K562 (cell line): ENCODE data around the gene PSAP. TPM values are rescaled to one million over a fixed set of nuclear protein-coding genes. Genes with fewer than 3 reads are reported as not detected.

Experiments used
- CCNT2 ChIP-seq: IDR thresholded peaks from 2 replicates; pipeline ENCODE4 v1.6.1; 2011; ENCODE audit warnings: borderline replicate concordance, low read depth, mild to moderate bottlenecking, moderate library complexity, mixed read lengths, low read length; ENCODE audit not compliant: insufficient read length; ENCODE audit errors: extremely low read depth
- COPS2 ChIP-seq: fragments of 450-650 bp; conservative IDR thresholded peaks from 2 replicates; pipeline ENCODE4 v1.6.1; 2016; ENCODE audit warnings: mild to moderate bottlenecking, moderate library complexity
- CTBP1 ChIP-seq: fragments of 450-650 bp; IDR thresholded peaks from 2 replicates; pipeline ENCODE4 v1.6.1; 2016; ENCODE audit warnings: borderline replicate concordance
- FOXP1 ChIP-seq: sonication (generic); formaldehyde crosslinking; IDR thresholded peaks from 2 replicates; pipeline ENCODE4 v1.8.0; 2022; ENCODE audit warnings: mild to moderate bottlenecking, missing genetic modification reagents
- GTF2A2 ChIP-seq: IDR thresholded peaks from 2 replicates; pipeline ENCODE4 v1.6.1; 2016; ENCODE audit warnings: mild to moderate bottlenecking, missing genetic modification characterization, missing compliant biosample characterization
- HEY1 ChIP-seq: fragments of 250-450 bp; sonication (Bioruptor Pico); IDR thresholded peaks from 2 replicates; pipeline ENCODE4 v1.5.0; 2020; ENCODE audit warnings: mild to moderate bottlenecking, moderate library complexity, borderline replicate concordance
- HNRNPH1 ChIP-seq: fragments of 200-400 bp; formaldehyde crosslinking; optimal IDR thresholded peaks from 2 replicates; pipeline ENCODE3; 2017; ENCODE audit warnings: low read depth, mild to moderate bottlenecking, low read length, moderate library complexity
- KLF6 ChIP-seq: fragments of 250-450 bp; sonication (Bioruptor Pico); IDR thresholded peaks from 2 replicates; pipeline ENCODE4 v1.4.0; 2020; ENCODE audit warnings: mild to moderate bottlenecking, moderate library complexity, borderline replicate concordance
- MCM2 ChIP-seq: fragments of 450-650 bp; IDR thresholded peaks from 2 replicates; pipeline ENCODE4 v1.6.1; 2017; ENCODE audit warnings: low read depth, mild to moderate bottlenecking
- MTA2 ChIP-seq: fragments of 450-650 bp; IDR thresholded peaks from 2 replicates; pipeline ENCODE4 v1.6.1; 2016; ENCODE audit warnings: low read depth
- MXI1 ChIP-seq: IDR thresholded peaks from 2 replicates; pipeline ENCODE4 v1.6.1; 2011; ENCODE audit warnings: low read depth, mild to moderate bottlenecking, improper control_type of control experiment, low read length
- NCOA2 ChIP-seq, 2 experiments: fragments of 450-650 bp; IDR thresholded peaks; 2 replicates each; pipeline ENCODE4 v1.6.1; 2018; ENCODE audit warnings: mild to moderate bottlenecking in 2 of 2, moderate library complexity in 1 of 2; ENCODE audit not compliant: partially characterized antibody in 2 of 2
- NFATC3 ChIP-seq: fragments of 450-650 bp; IDR thresholded peaks from 2 replicates; pipeline ENCODE4 v1.6.1; 2017; ENCODE audit warnings: mild to moderate bottlenecking
- PCBP1 ChIP-seq: fragments of 200-400 bp; formaldehyde crosslinking; IDR thresholded peaks from 2 replicates; pipeline ENCODE4 v1.6.1; 2018; ENCODE audit warnings: mild to moderate bottlenecking, low read depth, low read length; ENCODE audit not compliant: poor library complexity, severe bottlenecking
- PHTF2 ChIP-seq: fragments of 250-450 bp; sonication (Bioruptor Pico); IDR thresholded peaks from 2 replicates; pipeline ENCODE4 v1.5.0; 2021; ENCODE audit warnings: mild to moderate bottlenecking
- SETDB1 ChIP-seq: IDR thresholded peaks from one replicate; pipeline ENCODE4 v1.6.1; 2012; ENCODE audit warnings: low read length, control low read depth, inconsistent platforms
- SPI1 ChIP-seq: IDR thresholded peaks from 2 replicates; pipeline ENCODE4 v1.6.1; 2011; ENCODE audit warnings: low read depth, low read length, control low read depth, borderline replicate concordance
- THRAP3 ChIP-seq: fragments of 450-650 bp; IDR thresholded peaks from 2 replicates; pipeline ENCODE4 v1.6.1; 2016; ENCODE audit warnings: mild to moderate bottlenecking, inconsistent platforms, borderline replicate concordance
- ZC3H4 ChIP-seq: sonication (generic); formaldehyde crosslinking; IDR thresholded peaks from 2 replicates; pipeline ENCODE4 v1.9.0; 2021; ENCODE audit warnings: missing genetic modification reagents, borderline replicate concordance
- ZNF263 ChIP-seq: sonication (generic); formaldehyde crosslinking; IDR thresholded peaks from 2 replicates; pipeline ENCODE4 v1.8.0; 2022; ENCODE audit warnings: mild to moderate bottlenecking, missing genetic modification reagents, borderline replicate concordance
- ZNF444 ChIP-seq: fragments of 250-450 bp; sonication (Bioruptor Pico); IDR thresholded peaks from 2 replicates; pipeline ENCODE4 v1.4.0; 2020; ENCODE audit warnings: mild to moderate bottlenecking, moderate library complexity
- ZNF717 ChIP-seq: fragments of 250-450 bp; sonication (Bioruptor Pico); IDR thresholded peaks from 2 replicates; pipeline ENCODE4 v1.5.0; 2021
- ZNF79 ChIP-seq: fragments of 250-450 bp; sonication (Bioruptor Pico); IDR thresholded peaks from 2 replicates; pipeline ENCODE4 v1.4.0; 2020; ENCODE audit warnings: low read depth, mild to moderate bottlenecking, moderate library complexity
- polyA plus RNA-seq, 8 experiments: library from polyadenylated mRNA; depleted of rRNA in 4 of 8; stranded (reverse) in 5 of 8; unstranded in 3 of 8; fragments of >200 nt; fragmentation: Nextera tagmentation in 2 of 8; fragmentation: Illumina TruSeq in 1 of 8; extraction: Ambion mirVana in 2 of 8; extraction: Trizol in 1 of 8; gene quantifications; 2 replicates each; pipeline versions ENCODE4 v1.2.1 to v1.2.3, GENCODE V29; 2011 to 2014; ENCODE audit warnings: inconsistent platforms in 1 of 8, missing spikeins in 1 of 8
- total RNA-seq, 7 experiments: library from RNA; depleted of rRNA in 6 of 7; stranded (reverse); fragments of >200 nt in 6 of 7; fragmentation: Illumina TruSeq in 2 of 7; extraction: Trizol in 2 of 7; gene quantifications; 2 replicates each; pipeline versions ENCODE4 v1.2.1 to v1.2.3, GENCODE V29; 2011 to 2021; ENCODE audit warnings: low replicate concordance in 1 of 7
- TF ChIP-seq, protein P1 (sequence below): sonication (generic); formaldehyde crosslinking; IDR thresholded peaks from 2 replicates; pipeline ENCODE4 v1.4.0; 2020; ENCODE audit warnings: mild to moderate bottlenecking, missing genetic modification reagents
- TF ChIP-seq, protein P2 (sequence below): fragments of 250-450 bp; sonication (Bioruptor Pico); IDR thresholded peaks from 2 replicates; pipeline ENCODE4 v1.5.0; 2021; ENCODE audit warnings: mild to moderate bottlenecking, borderline replicate concordance

Gene PSAP
- total and polyA plus RNA-seq, 9 of the 15 experiments (the other 6 are each of a cell fraction or from before 2014, with no cell fraction given) = 245 to 700 (median 429) TPM

DNA sequence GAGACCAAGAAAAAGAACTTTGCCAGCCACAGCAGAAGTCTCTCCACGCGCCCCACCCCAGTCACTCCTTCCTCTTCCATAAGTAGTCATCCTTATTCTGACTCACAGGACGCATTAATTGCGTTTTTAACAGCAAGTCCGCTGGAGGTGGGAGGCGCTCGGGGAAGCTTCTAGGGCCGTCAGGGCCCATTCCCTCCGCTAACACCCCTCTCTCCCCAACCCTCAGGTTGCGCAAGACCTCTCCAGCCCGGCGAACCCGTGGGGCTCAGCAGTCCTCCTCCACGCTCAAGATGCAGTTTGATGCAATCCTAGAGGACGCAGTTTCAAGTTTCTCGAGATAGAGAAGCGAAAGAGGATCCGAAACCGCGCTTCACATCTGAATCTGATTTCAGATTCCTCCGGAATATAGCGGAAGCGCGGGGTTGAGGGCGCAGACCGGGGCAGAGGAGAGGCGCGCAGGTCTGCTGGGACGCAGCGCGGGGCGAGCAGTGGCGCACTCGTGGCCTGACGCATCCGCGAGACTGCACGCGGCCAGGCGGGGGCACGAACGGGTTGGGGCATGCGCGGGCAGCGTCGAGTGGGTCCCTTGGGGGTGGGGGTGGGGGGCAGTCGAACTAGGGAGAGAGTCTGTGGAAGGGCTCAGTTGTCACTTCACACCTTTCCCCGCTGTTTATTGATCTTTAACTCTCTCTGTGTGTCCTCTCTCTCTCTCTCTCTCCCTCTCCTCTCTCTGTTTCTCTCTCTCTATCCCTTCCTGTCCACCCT lies 37.8 kb upstream of the PSAP start (continued):
- TF ChIP-seq PCBP1 (no peak), FOXP1 (CRISPR knock-in tag) (peak; percentile 88; the same call in 1 of the 2 replicates), PHTF2 (CRISPR knock-in tag) (no peak), ZNF263 (CRISPR knock-in tag) (no peak), MXI1 (no peak), HEY1 (CRISPR knock-in tag) (no peak), MCM2 (no peak), ZNF79 (CRISPR knock-in tag) (no peak), NCOA2 (IDR thresholded peaks at IDR 0.05; ENCODE audit: partially characterized antibody in 2 of 2) (no peak), CCNT2 (peak; percentile 81), THRAP3 (no peak), GTF2A2 (tag) (no peak; the same call in 1 of the 2 replicates), NFATC3 (no peak), ZC3H4 (CRISPR knock-in tag) (no peak), KLF6 (CRISPR knock-in tag) (no peak), ZNF444 (CRISPR knock-in tag) (no peak), COPS2 (no peak), CTBP1 (peak; percentile 96), SETDB1 (peak; percentile 42), ZNF717 (CRISPR knock-in tag) (no peak), SPI1 (peak; percentile 51; the same call in 1 of the 2 replicates), HNRNPH1 (no peak), MTA2 (no peak)
- TF ChIP-seq, protein P1, sequence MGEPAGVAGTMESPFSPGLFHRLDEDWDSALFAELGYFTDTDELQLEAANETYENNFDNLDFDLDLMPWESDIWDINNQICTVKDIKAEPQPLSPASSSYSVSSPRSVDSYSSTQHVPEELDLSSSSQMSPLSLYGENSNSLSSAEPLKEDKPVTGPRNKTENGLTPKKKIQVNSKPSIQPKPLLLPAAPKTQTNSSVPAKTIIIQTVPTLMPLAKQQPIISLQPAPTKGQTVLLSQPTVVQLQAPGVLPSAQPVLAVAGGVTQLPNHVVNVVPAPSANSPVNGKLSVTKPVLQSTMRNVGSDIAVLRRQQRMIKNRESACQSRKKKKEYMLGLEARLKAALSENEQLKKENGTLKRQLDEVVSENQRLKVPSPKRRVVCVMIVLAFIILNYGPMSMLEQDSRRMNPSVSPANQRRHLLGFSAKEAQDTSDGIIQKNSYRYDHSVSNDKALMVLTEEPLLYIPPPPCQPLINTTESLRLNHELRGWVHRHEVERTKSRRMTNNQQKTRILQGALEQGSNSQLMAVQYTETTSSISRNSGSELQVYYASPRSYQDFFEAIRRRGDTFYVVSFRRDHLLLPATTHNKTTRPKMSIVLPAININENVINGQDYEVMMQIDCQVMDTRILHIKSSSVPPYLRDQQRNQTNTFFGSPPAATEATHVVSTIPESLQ (CRISPR knock-in tag) = peak; percentile 80; the same call in 1 of the 2 replicates
- TF ChIP-seq, protein P2, sequence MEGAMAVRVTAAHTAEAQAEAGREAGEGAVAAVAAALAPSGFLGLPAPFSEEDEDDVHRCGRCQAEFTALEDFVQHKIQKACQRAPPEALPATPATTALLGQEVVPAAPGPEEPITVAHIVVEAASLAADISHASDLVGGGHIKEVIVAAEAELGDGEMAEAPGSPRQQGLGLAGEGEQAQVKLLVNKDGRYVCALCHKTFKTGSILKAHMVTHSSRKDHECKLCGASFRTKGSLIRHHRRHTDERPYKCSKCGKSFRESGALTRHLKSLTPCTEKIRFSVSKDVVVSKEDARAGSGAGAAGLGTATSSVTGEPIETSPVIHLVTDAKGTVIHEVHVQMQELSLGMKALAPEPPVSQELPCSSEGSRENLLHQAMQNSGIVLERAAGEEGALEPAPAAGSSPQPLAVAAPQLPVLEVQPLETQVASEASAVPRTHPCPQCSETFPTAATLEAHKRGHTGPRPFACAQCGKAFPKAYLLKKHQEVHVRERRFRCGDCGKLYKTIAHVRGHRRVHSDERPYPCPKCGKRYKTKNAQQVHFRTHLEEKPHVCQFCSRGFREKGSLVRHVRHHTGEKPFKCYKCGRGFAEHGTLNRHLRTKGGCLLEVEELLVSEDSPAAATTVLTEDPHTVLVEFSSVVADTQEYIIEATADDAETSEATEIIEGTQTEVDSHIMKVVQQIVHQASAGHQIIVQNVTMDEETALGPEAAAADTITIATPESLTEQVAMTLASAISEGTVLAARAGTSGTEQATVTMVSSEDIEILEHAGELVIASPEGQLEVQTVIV (CRISPR knock-in tag) = no peak
